Gastroesophageal sphincter (tissue), 4 donors: ENCODE measurements around the gene SPG21. TPM values are rescaled to one million over a fixed set of nuclear protein-coding genes. Genes with fewer than 3 reads are reported as not detected.

Experiments
- ATAC-seq: fragments of 150-250 bp; one replicate; pipeline ENCODE4 v1.9.1; 2016; ENCODE audit warnings: mild to moderate bottlenecking, moderate library complexity
- H3K27ac ChIP-seq, 4 donors: fragments of 200-600 bp; sonication (generic) in 3 of 4; 1 replicate in 3 of 4; 2 replicates in 1 of 4; pipeline ENCODE4 v1.5.1; 2016 to 2019
- H3K27me3 ChIP-seq: fragments of 200-600 bp; sonication (generic); one replicate; pipeline ENCODE4 v1.5.1; 2019
- H3K36me3 ChIP-seq, 2 donors: fragments of 200-600 bp; sonication (generic); one replicate each; pipeline ENCODE4 v1.5.1; 2019; ENCODE audit warnings: control low read depth in 1 of 2
- H3K4me1 ChIP-seq, 3 donors: fragments of 200-600 bp; sonication (generic); 1 replicate in 2 of 3; 2 replicates in 1 of 3; pipeline ENCODE4 v1.5.1; 2016 to 2019; ENCODE audit warnings: control low read depth in 2 of 3
- H3K4me3 ChIP-seq, 2 donors: fragments of 200-600 bp; sonication (generic); one replicate each; pipeline ENCODE4 v1.5.1; 2019; ENCODE audit warnings: mild to moderate bottlenecking in 1 of 2, moderate library complexity in 1 of 2
- H3K9me3 ChIP-seq, 3 donors: fragments of 200-600 bp; sonication (generic); one replicate each; pipeline ENCODE4 v1.5.1; 2017 to 2019; ENCODE audit warnings: control low read depth in 2 of 3
- CTCF ChIP-seq, 4 experiments: fragments of 200-600 bp in 2 of 4; fragments of 450-650 bp in 2 of 4; sonication (generic) in 1 of 4; IDR thresholded peaks; one replicate each; pipeline ENCODE4 v1.5.1; 2017 to 2019; ENCODE audit warnings: antibody characterized with exemption in 4 of 4, mild to moderate bottlenecking in 2 of 4, moderate library complexity in 2 of 4
- EP300 ChIP-seq: sonication (generic); formaldehyde crosslinking; IDR thresholded peaks from one replicate; pipeline ENCODE4 v1.6.1; 2017; ENCODE audit warnings: antibody characterized with exemption, mild to moderate bottlenecking
- POLR2A ChIP-seq, 2 donors: fragments of 450-650 bp; IDR thresholded peaks; one replicate each; pipeline ENCODE4 v1.6.1; 2017; ENCODE audit warnings: antibody characterized with exemption in 2 of 2, mild to moderate bottlenecking in 2 of 2, moderate library complexity in 1 of 2
- POLR2AphosphoS5 ChIP-seq: sonication (generic); formaldehyde crosslinking; IDR thresholded peaks from one replicate; pipeline ENCODE4 v1.6.1; 2017; ENCODE audit warnings: antibody characterized with exemption
- WGBS, 2 donors: methylation state at CpG; one replicate each; pipeline ENCODE4 v1.1.5; 2018; ENCODE audit warnings: low coverage in 1 of 2; 5-methylcytosine and 5-hydroxymethylcytosine counted together
- total RNA-seq, 4 donors: library from RNA; depleted of rRNA; stranded (reverse); fragments of >200 nt; gene quantifications; one replicate each; pipeline ENCODE4 v1.1.0, GENCODE V29; 2016

Gene SPG21
- total RNA-seq, 4 donors from 2014 or later: 79.1 to 94.9 (median 86.9) TPM

GRCh38 chr15:64950888-64951287, 38.8 kb downstream of the SPG21 start:
- Histone ChIP-seq H3K27me3 (no peaks in the 10 kb centered on the region), H3K4me1 (no peaks in the 10 kb centered on the region), H3K9me3 (no peaks in the 10 kb centered on the region), H3K27ac (no peak overlapping the region), H3K4me3 (no peak overlapping the region), H3K36me3 (peaks cover 0 to 35% of the 10 kb centered on the region in 2 donors)
- 72 to 82% methylated on average over 3 to 5 of the region's 6 CpGs for WGBS, 2 donors
- TF ChIP-seq POLR2AphosphoS5: no peak
- no peak for TF ChIP-seq EP300
- TF ChIP-seq POLR2A (IDR thresholded peaks at IDR 0.05): no peak
- TF ChIP-seq CTCF (IDR thresholded peaks at IDR 0.05): no peak
- ATAC-seq: no peak

- H3K4me3 ChIP-seq: no peak overlapping the region
- no peaks in the 10 kb centered on the region for H3K27me3 ChIP-seq
- H3K27ac ChIP-seq: no peak overlapping the region
- WGBS, 2 donors: 100% methylated on average over 1 of the region's 11 CpGs
- TF ChIP-seq EP300 (no peak), POLR2AphosphoS5 (no peak), CTCF (IDR thresholded peaks at IDR 0.05) (no peak), POLR2A (IDR thresholded peaks at IDR 0.05) (no peak)
- peaks cover 0 to 31% of the 10 kb centered on the region in 2 donors for H3K36me3 ChIP-seq
- H3K9me3 ChIP-seq: no peaks in the 10 kb centered on the region
- ATAC-seq: no peak
- no peaks in the 10 kb centered on the region for H3K4me1 ChIP-seq
Measured at GRCh38 chr15:64949383-64950186, 40.1 kb downstream of the SPG21 start.

GRCh38 chr15:64948916-64949315, 40.8 kb downstream of the SPG21 start:
- Histone ChIP-seq H3K4me3 (no peak overlapping the region), H3K27me3 (no peaks in the 10 kb centered on the region), H3K4me1 (no peaks in the 10 kb centered on the region), H3K9me3 (no peaks in the 10 kb centered on the region), H3K27ac (no peak overlapping the region), H3K36me3 (peaks cover 0 to 36% of the 10 kb centered on the region in 2 donors)
- no peak for ATAC-seq
- WGBS, 2 donors: 50 to 67% methylated on average over 4 to 5 of the region's 9 CpGs
- no peak for TF ChIP-seq CTCF (IDR thresholded peaks at IDR 0.05)

- 96% methylated on average over 5 of the region's 10 CpGs; no CpG with 5 or more reads in 1 of the 2 donors for WGBS, 2 donors
- no peak for ATAC-seq
- no peak overlapping the region for H3K4me3 ChIP-seq
- H3K9me3 ChIP-seq: no peaks in the 10 kb centered on the region
- H3K36me3 ChIP-seq: peaks cover 0 to 50% of the 10 kb centered on the region in 2 donors
- no peak for TF ChIP-seq CTCF (IDR thresholded peaks at IDR 0.05)
- TF ChIP-seq EP300: no peak
- no peak for TF ChIP-seq POLR2AphosphoS5
- no peak for TF ChIP-seq POLR2A (IDR thresholded peaks at IDR 0.05)
- H3K27me3 ChIP-seq: no peaks in the 10 kb centered on the region
- no peak overlapping the region for H3K27ac ChIP-seq
- no peaks in the 10 kb centered on the region for H3K4me1 ChIP-seq
Measured at GRCh38 chr15:64947211-64947610, 42.5 kb downstream of the SPG21 start.

- 96 to 100% methylated on average over 3 to 4 of the region's 4 CpGs for WGBS, 2 donors
- Histone ChIP-seq H3K9me3 (no peaks in the 10 kb centered on the region), H3K36me3 (peaks cover 0 to 52% of the 10 kb centered on the region in 2 donors), H3K27me3 (no peaks in the 10 kb centered on the region), H3K4me3 (no peak overlapping the region), H3K27ac (no peak overlapping the region), H3K4me1 (no peaks in the 10 kb centered on the region)
- no peak for ATAC-seq
- TF ChIP-seq POLR2AphosphoS5: no peak
- no peak for TF ChIP-seq CTCF (IDR thresholded peaks at IDR 0.05)
- TF ChIP-seq EP300: no peak
Measured at GRCh38 chr15:64944961-64945360, 44.8 kb downstream of the SPG21 start.
